Heart left ventricle (tissue), 16 donors: Measurements from ENCODE around the gene DUSP28. TPM values are rescaled to one million over a fixed set of nuclear protein-coding genes. Genes with fewer than 3 reads are reported as not detected.
A peak's percentile ranks its signal among the peaks of the same experiment; 100 is the strongest.

Experiments used
- ATAC-seq, 4 donors: fragments of 200-7000 bp; cut with Tn5 transposase; one replicate each; pipeline ENCODE4 v1.9.1; 2020 to 2022; ENCODE audit warnings: moderate library complexity in 4 of 4, mild to moderate bottlenecking in 3 of 4, moderate number of reproducible peaks in 1 of 4
- DNase-seq, 5 donors: peaks; one replicate each; pipeline ENCODE4 v3.0.0-alpha.2; 2020
- H3K27ac ChIP-seq, 12 donors: fragments of 200-600 bp; sonication (generic) in 4 of 12; one replicate each; pipeline versions ENCODE4 v1.5.0 to v1.8.0; 2016 to 2022; ENCODE audit warnings: mild to moderate bottlenecking in 2 of 12
- H3K27me3 ChIP-seq, 9 donors: fragments of 200-600 bp; sonication (generic) in 2 of 9; one replicate each; pipeline versions ENCODE4 v1.5.1 to v1.8.0; 2016 to 2022; ENCODE audit warnings: mild to moderate bottlenecking in 3 of 9
- H3K36me3 ChIP-seq, 9 donors: fragments of 200-600 bp; sonication (generic) in 2 of 9; one replicate each; pipeline versions ENCODE4 v1.5.0 to v1.8.0; 2018 to 2022; ENCODE audit warnings: mild to moderate bottlenecking in 2 of 9
- H3K4me1 ChIP-seq, 12 donors: fragments of 200-600 bp; sonication (generic) in 4 of 12; one replicate each; pipeline versions ENCODE4 v1.5.0 to v1.8.0; 2016 to 2022; ENCODE audit warnings: mild to moderate bottlenecking in 3 of 12
- H3K4me3 ChIP-seq, 12 donors: fragments of 200-600 bp; sonication (generic) in 4 of 12; one replicate each; pipeline versions ENCODE4 v1.5.0 to v1.8.0; 2017 to 2022; ENCODE audit warnings: mild to moderate bottlenecking in 9 of 12, moderate library complexity in 4 of 12
- H3K9me3 ChIP-seq, 12 donors: fragments of 200-600 bp; sonication (generic) in 4 of 12; one replicate each; pipeline versions ENCODE4 v1.5.0 to v1.8.0; 2016 to 2022; ENCODE audit warnings: mild to moderate bottlenecking in 1 of 12
- CTCF ChIP-seq, 12 donors: fragments of 200-600 bp; sonication (generic) in 4 of 12; IDR thresholded peaks; one replicate each; pipeline versions ENCODE4 v1.5.0 to v1.8.0; 2018 to 2022; ENCODE audit warnings: antibody characterized with exemption in 12 of 12, mild to moderate bottlenecking in 5 of 12
- POLR2A ChIP-seq, 2 donors: fragments of 450-650 bp; IDR thresholded peaks; one replicate each; pipeline ENCODE4 v1.6.1; 2017; ENCODE audit warnings: antibody characterized with exemption in 2 of 2, mild to moderate bottlenecking in 2 of 2, moderate library complexity in 2 of 2
- WGBS, 4 donors: extraction: QIAGEN DNeasy Blood & Tissue Kit in 2 of 4; methylation state at CpG; one replicate each; pipeline versions ENCODE4 v1.1.5 to v1.1.7; 2013 to 2018; 5-methylcytosine and 5-hydroxymethylcytosine counted together
- intact Hi-C, 10 donors: fragments of 100-400 bp; cut with DNase I; formaldehyde crosslinking; loops; one replicate each; pipeline versions ENCODE4 v1.11.1 to v1.14.2; 2022
- polyA plus RNA-seq, 2 donors: library from polyadenylated mRNA; stranded (reverse); fragments of 200-250 nt; gene quantifications; one replicate each; pipeline ENCODE4 v1.2.3, GENCODE V29; 2013
- total RNA-seq, 9 donors: library from RNA; depleted of rRNA in 2 of 9; stranded (reverse); fragments of >200 nt in 2 of 9; fragmentation: NEBNext Ultra II Directional in 3 of 9; extraction: Animal tissue kit (Norgen Biotek cat#: 25700) in 3 of 9; gene quantifications; one replicate each; pipeline versions ENCODE4 v1.1.0 to v1.2.4, GENCODE V29; 2016 to 2023
- donor health status: ischemic (EF 13 %, LVEDD 7.1; RV severe dilation, severe dysfunction).
- donor health status: healthy with polysubstance abuse.
- donor health status: DM: no; HTN: yes; CAD: no.
- donor health status: DM: no; HTN: no; CAD: no.
- donor health status: ischemic (EF 25% LVEDD 6.9; RV normal size, moderate dysfunction).
- donor health status: ischemic (EF 25% LVEDD 5.7; RV mildly dilated, moderate dysfunction).
- donor health status: healthy.
- donor health status: DM: yes; HTN: yes; CAD: no.
- donor health status: ischemic (EF 35%, LVEDD 5.7; RV mildly dilated, moderate dysfunction).
- donor health status: nonischemic (EF 11% LVEDD 7.7; RV severe dilation, severe dysfunction).
- donor health status: DM: yes; HTN: yes; CAD: no.
- donor health status: PGD.
- donor health status: ischemic (EF 29% LVEDD 5.4; RV normal size, mild dysfunction).
- donor health status: nonischemic (EF 23%, LVEDD 6.1; RV moderate dilation, normal function).

DUSP28 gene
- total and polyA plus RNA-seq, 11 donors, result 3.6 to 23.9 (median 13.3) TPM

GRCh38 chr2:240590681-240591111 is 30.5 kb downstream of the DUSP28 start:
- Histone ChIP-seq H3K36me3 (peaks cover 0 to 46% (median 26%) of the 10 kb centered on the region in 9 donors), H3K27me3 (no peaks in the 10 kb centered on the region), H3K4me1 (peaks cover 0 to 75% (median 40%) of the 10 kb centered on the region in 12 donors), H3K9me3 (no peaks in the 10 kb centered on the region), H3K4me3 (no peak overlapping the region), H3K27ac (peak overlapping the region in 2 of 12 donors; percentile 61 to 75)
- peak in 1 of 5 donors; percentile 27 for DNase-seq
- WGBS, 4 donors, result 94 to 97% (median 96%) methylated on average over 21 of the region's 21 CpGs
- ATAC-seq, result no peak
- TF ChIP-seq POLR2A (IDR thresholded peaks at IDR 0.05) (no peak), CTCF (IDR thresholded peaks at IDR 0.05) (no peak)
- intact Hi-C loops, result loop anchor here in 1 of 10 donors (10.0 kb wide), 1 partner anchor 114 kb away; no protein-coding TSS in a partner anchor

GRCh38 chr2:240591226-240591625 is 31.1 kb downstream of the DUSP28 start:
- peak overlapping the region in 2 of 12 donors; percentile 61 to 75 for H3K27ac ChIP-seq
- DNase-seq, result no peak
- peaks cover 0 to 51% (median 29%) of the 10 kb centered on the region in 9 donors for H3K36me3 ChIP-seq
- no peak for TF ChIP-seq POLR2A (IDR thresholded peaks at IDR 0.05)
- ATAC-seq, result no peak
- no peaks in the 10 kb centered on the region for H3K9me3 ChIP-seq
- intact Hi-C loops, result loop anchor here in 1 of 10 donors (10.0 kb wide), 1 partner anchor 114 kb away; no protein-coding TSS in a partner anchor
- H3K4me3 ChIP-seq, result no peak overlapping the region
- no peaks in the 10 kb centered on the region for H3K27me3 ChIP-seq
- H3K4me1 ChIP-seq, result peaks cover 0 to 78% (median 42%) of the 10 kb centered on the region in 12 donors
- 76 to 91% (median 84%) methylated on average over 6 of the region's 6 CpGs for WGBS, 4 donors

- intact Hi-C loops, result loop anchor here in 1 of 10 donors (10.0 kb wide), 1 partner anchor 113 kb away; no protein-coding TSS in a partner anchor
- Histone ChIP-seq H3K4me3 (no peak overlapping the region), H3K27ac (peak overlapping the region in 1 of 12 donors; percentile 75), H3K4me1 (peaks cover 0 to 81% (median 42%) of the 10 kb centered on the region in 12 donors), H3K9me3 (no peaks in the 10 kb centered on the region), H3K27me3 (no peaks in the 10 kb centered on the region), H3K36me3 (peaks cover 0 to 57% (median 32%) of the 10 kb centered on the region in 9 donors)
- ATAC-seq (no peak), DNase-seq (peak in 2 of 5 donors; percentile 9 to 58)
- TF ChIP-seq POLR2A (IDR thresholded peaks at IDR 0.05) (no peak), CTCF (IDR thresholded peaks at IDR 0.05) (no peak)
- 94 to 96% (median 95%) methylated on average over 13 of the region's 13 CpGs for WGBS, 4 donors
Observed at GRCh38 chr2:240591784-240592183, 31.6 kb downstream of the DUSP28 start.

- TF ChIP-seq CTCF (IDR thresholded peaks at IDR 0.05), result no peak
- TF ChIP-seq POLR2A (IDR thresholded peaks at IDR 0.05), result no peak
- H3K9me3 ChIP-seq, result no peaks in the 10 kb centered on the region
- no peaks in the 10 kb centered on the region for H3K27me3 ChIP-seq
- H3K4me3 ChIP-seq, result no peak overlapping the region
- ATAC-seq (peak; percentile 6 to 46 (median 31)), DNase-seq (peak in 4 of 5 donors; percentile 53 to 76 (median 68))
- peaks cover 0 to 69% (median 36%) of the 10 kb centered on the region in 9 donors for H3K36me3 ChIP-seq
- WGBS, 4 donors, result 75 to 86% (median 85%) methylated on average over 19 to 20 of the region's 20 CpGs
- intact Hi-C loops, result loop anchor here in 1 of 10 donors (10.0 kb wide), 1 partner anchor 112 kb away; no protein-coding TSS in a partner anchor
- peak overlapping the region in 8 of 12 donors; percentile 11 to 84 (median 64) for H3K27ac ChIP-seq
- peaks cover 0 to 76% (median 32%) of the 10 kb centered on the region in 12 donors for H3K4me1 ChIP-seq
Observed at GRCh38 chr2:240593026-240593702, 33.0 kb downstream of the DUSP28 start.
